Choroid plexus epithelial cell (primary cell): Measurements from ENCODE around the gene RNF126.

Experiments
- DNase-seq: peaks from one replicate; pipeline ENCODE4 v3.0.0-alpha.2; 2010; ENCODE audit warnings: low read depth
- H3K4me3 ChIP-seq: 2 replicates; pipeline ENCODE4 v1.5.1; 2011; ENCODE audit warnings: low read depth, mild to moderate bottlenecking, control low read depth, low read length, moderate library complexity
- TF ChIP-seq, protein P1 (sequence below): conservative IDR thresholded peaks from 2 replicates; pipeline ENCODE4 v1.5.1; 2011; ENCODE audit warnings: low read depth, mild to moderate bottlenecking, control low read depth, inconsistent platforms, low read length, moderate library complexity

RNF126 gene

GRCh38 chr19:641702-642101 is 21.3 kb downstream of the RNF126 start:
- TF ChIP-seq, protein P1, sequence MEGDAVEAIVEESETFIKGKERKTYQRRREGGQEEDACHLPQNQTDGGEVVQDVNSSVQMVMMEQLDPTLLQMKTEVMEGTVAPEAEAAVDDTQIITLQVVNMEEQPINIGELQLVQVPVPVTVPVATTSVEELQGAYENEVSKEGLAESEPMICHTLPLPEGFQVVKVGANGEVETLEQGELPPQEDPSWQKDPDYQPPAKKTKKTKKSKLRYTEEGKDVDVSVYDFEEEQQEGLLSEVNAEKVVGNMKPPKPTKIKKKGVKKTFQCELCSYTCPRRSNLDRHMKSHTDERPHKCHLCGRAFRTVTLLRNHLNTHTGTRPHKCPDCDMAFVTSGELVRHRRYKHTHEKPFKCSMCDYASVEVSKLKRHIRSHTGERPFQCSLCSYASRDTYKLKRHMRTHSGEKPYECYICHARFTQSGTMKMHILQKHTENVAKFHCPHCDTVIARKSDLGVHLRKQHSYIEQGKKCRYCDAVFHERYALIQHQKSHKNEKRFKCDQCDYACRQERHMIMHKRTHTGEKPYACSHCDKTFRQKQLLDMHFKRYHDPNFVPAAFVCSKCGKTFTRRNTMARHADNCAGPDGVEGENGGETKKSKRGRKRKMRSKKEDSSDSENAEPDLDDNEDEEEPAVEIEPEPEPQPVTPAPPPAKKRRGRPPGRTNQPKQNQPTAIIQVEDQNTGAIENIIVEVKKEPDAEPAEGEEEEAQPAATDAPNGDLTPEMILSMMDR = no peak
- no peak for DNase-seq
- no peak overlapping the region for H3K4me3 ChIP-seq

DNA sequence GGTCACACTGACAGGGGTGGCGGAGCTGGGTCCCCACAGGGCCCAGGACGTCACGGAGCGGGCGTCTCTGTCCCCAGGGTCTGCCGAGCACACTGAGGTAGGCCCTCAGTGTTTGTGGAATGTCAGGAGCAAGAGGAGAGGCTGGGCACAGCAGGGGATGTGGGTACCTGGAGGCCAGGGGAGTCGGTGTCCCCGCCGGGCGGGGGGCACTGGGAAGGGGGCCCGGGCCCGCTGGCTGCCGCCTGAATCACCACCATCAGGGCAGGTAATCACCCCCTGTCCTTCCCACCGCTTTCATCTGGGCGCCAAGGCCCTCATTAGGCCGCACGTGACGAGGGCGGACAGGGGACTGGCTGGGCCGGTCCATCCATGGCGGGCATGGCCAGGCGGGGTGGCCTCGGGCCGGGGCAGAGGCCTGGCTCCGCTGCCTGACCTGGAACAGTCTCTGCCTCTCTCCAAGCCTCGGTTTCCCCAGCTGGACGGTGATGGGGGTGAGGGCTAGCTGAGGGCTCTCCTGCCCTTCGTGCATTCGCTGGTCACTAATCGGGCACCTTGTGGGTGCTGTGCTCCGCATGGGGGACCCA is 22.3 kb downstream of the RNF126 start:
- no peak for DNase-seq
- H3K4me3 ChIP-seq = no peak overlapping the region
- TF ChIP-seq, protein P1 = no peak

DNA sequence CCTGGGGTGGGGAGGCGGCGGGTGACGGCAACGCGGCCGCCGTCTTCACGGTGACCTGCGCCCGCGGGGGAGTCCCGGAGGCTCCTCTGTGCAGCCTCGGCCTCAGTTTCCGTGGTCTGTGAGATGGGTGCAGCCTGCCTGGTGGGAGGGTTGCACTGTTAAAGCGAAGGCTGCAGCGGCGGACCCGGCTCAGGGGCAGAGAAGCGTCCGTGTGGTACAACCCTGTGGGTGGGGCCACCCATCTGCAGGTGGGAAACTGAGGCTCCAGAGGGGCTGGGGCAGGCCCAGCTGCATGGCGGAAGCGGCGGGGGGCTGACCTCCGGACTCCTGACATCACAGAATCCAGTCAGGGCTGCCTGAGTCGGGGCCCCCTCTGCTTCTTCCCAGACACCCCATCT is 22.9 kb downstream of the RNF126 start:
- TF ChIP-seq, protein P1 = no peak
- peak overlapping the region; percentile 54 for H3K4me3 ChIP-seq
- no peak for DNase-seq

GRCh38 chr19:639253-640160 is 23.5 kb downstream of the RNF126 start, which contains the start of gene FGF22:
Gene FGF22, plus strand, starts transcription at chr19:639879. Its CDS starts 47 bp downstream, at chr19:639926.
- TF ChIP-seq, protein P1 = no peak
- peak within 1 kb of the TSS; percentile 55 for H3K4me3 ChIP-seq
- peak; percentile 88 for DNase-seq

DNA sequence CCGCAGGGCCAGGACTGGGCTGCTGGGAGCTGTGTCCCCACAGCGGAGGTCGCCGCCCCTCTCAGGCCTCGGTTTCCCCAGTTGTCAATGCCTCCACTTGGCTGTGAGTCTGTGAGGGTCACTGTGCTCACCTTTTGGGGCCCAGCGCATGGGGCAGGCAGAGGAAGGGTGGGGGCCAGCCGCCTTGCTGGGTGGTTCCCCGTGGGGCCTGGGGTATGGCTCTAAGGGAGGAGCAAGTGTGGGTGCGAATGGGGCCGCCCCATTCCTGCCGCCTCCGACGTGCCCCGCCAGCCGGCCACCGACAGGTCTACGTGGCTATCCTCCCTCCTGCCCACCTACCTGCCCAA is 24.1 kb downstream of the RNF126 start:
- H3K4me3 ChIP-seq = peak overlapping the region; percentile 55
- DNase-seq = no peak

DNA sequence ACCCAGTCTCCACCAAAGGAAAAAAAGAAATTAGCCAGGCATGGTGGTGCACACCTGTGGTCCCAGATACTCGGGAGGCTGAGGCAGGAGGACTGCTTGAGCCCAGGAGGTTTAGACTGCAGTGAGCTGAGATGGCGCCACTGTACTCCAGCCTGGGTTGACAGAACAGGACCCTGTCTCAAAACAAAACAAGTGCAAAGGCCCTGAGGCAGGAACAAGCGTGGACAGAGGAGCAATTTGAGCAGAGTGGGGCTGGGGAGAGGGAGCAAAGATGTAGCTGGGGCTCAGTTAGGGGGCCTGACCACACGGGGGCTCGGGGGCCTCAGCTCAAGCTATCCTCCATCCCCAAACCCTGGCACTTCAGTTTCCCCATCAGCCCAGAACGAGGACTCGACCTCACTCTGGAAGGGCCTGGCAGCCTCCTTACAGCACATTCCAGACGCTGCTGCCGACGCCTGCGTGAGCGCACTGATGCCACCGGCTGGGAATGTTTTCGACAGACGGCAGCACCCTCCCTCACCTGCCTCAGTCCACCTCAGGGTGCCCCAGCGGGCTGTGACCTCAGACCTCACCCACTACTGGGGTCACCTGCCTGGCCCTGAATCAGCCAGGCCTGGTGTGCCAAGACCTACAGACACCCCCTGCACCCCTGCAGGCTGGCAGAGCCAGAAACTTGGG is 27.9 kb downstream of the RNF126 start:
- TF ChIP-seq, protein P1 = no peak
- no peak overlapping the region for H3K4me3 ChIP-seq
- DNase-seq = no peak

More for the DNA sequence above, 24.1 kb downstream of the RNF126 start:
- TF ChIP-seq, protein P1 = no peak
